GDM1 (cell line): ENCODE data around the gene KRT72.

Experiments used
- DNase-seq: peaks from one replicate; lab custom pipeline; 2025; lab: John Stamatoyannopoulos, UW

Gene KRT72

GRCh38 chr12:52541709-52542108, 59.6 kb downstream of the KRT72 start:
- no peak for DNase-seq

- no peak for DNase-seq
Observed at GRCh38 chr12:52540531-52540930, 60.7 kb downstream of the KRT72 start.

GRCh38 chr12:52539821-52540173, 61.5 kb downstream of the KRT72 start:
- DNase-seq: no peak

GRCh38 chr12:52539083-52539820, 62.0 kb downstream of the KRT72 start:
- DNase-seq: no peak

- no peak for DNase-seq
Observed at GRCh38 chr12:52537101-52537500, 64.2 kb downstream of the KRT72 start.
